ENCODE results near the gene RANBP9. TPM values are rescaled to one million over a fixed set of nuclear protein-coding genes. Genes with fewer than 3 reads are reported as not detected.
A peak's percentile ranks its signal among the peaks of the same experiment; 100 is the strongest.

RANBP9 gene
- total and polyA plus RNA-seq, 2 of the 13 experiments (the other 11 are each of a cell fraction or from before 2014, with no cell fraction given): 26.6 to 30.6 TPM

GRCh38 chr6:13614926-13615791, 96.5 kb downstream of the RANBP9 start, which contains the start of gene NOL7 (continued):
- TF ChIP-seq KLF13 (CRISPR knock-in tag; IDR thresholded peaks at IDR 0.05) (peak; percentile 65), CEBPG (CRISPR knock-in tag; IDR thresholded peaks at IDR 0.05) (peak; percentile 68), ZNF672 (CRISPR knock-in tag; IDR thresholded peaks at IDR 0.05) (peak; percentile 93; the same call in 1 of the 2 replicates), ARHGAP35 (CRISPR knock-in tag; IDR thresholded peaks at IDR 0.05; ENCODE audit: borderline replicate concordance) (peak; percentile 96), ZNF562 (CRISPR knock-in tag; IDR thresholded peaks at IDR 0.05; ENCODE audit: borderline replicate concordance) (0 out of 2 replicates have a peak, but pooled peaks have one; percentile 71), SRSF4 (IDR thresholded peaks at IDR 0.05; ENCODE audit: low read depth, low read length, poor library complexity, severe bottlenecking) (peak; percentile 90), FOXK1 (CRISPR knock-in tag; IDR thresholded peaks at IDR 0.05; ENCODE audit: borderline replicate concordance, low read depth) (peak; percentile 93), STAT6 (CRISPR knock-in tag; IDR thresholded peaks at IDR 0.05; ENCODE audit: borderline replicate concordance) (peak; percentile 86; the same call in 1 of the 2 replicates), SOX6 (IDR thresholded peaks at IDR 0.05) (no peak), SOX6 (CRISPR knock-in tag; IDR thresholded peaks at IDR 0.05) (peak; percentile 93), GZF1 (CRISPR knock-in tag; IDR thresholded peaks at IDR 0.05) (peak; percentile 25; the same call in 1 of the 2 replicates), KDM6A (CRISPR knock-in tag; IDR thresholded peaks at IDR 0.05; ENCODE audit: low read depth) (no peak; the same call in 1 of the 2 replicates), ZNF747 (CRISPR knock-in tag; IDR thresholded peaks at IDR 0.05; ENCODE audit: borderline replicate concordance) (peak; percentile 81), HNRNPUL1 (IDR thresholded peaks at IDR 0.05; ENCODE audit: low read depth, low read length) (peak; percentile 83), SMYD3 (CRISPR knock-in tag; IDR thresholded peaks at IDR 0.05) (peak; percentile 97), KLF11 (CRISPR knock-in tag; IDR thresholded peaks at IDR 0.05) (peak; percentile 78)
- TF ChIP-seq, protein P1, sequence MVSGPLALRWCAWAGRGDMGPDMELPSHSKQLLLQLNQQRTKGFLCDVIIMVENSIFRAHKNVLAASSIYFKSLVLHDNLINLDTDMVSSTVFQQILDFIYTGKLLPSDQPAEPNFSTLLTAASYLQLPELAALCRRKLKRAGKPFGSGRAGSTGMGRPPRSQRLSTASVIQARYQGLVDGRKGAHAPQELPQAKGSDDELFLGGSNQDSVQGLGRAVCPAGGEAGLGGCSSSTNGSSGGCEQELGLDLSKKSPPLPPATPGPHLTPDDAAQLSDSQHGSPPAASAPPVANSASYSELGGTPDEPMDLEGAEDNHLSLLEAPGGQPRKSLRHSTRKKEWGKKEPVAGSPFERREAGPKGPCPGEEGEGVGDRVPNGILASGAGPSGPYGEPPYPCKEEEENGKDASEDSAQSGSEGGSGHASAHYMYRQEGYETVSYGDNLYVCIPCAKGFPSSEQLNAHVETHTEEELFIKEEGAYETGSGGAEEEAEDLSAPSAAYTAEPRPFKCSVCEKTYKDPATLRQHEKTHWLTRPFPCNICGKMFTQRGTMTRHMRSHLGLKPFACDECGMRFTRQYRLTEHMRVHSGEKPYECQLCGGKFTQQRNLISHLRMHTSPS (CRISPR knock-in tag; IDR thresholded peaks at IDR 0.05; ENCODE audit: low read depth): peak; percentile 38; the same call in 1 of the 2 replicates
- TF ChIP-seq, protein P2, sequence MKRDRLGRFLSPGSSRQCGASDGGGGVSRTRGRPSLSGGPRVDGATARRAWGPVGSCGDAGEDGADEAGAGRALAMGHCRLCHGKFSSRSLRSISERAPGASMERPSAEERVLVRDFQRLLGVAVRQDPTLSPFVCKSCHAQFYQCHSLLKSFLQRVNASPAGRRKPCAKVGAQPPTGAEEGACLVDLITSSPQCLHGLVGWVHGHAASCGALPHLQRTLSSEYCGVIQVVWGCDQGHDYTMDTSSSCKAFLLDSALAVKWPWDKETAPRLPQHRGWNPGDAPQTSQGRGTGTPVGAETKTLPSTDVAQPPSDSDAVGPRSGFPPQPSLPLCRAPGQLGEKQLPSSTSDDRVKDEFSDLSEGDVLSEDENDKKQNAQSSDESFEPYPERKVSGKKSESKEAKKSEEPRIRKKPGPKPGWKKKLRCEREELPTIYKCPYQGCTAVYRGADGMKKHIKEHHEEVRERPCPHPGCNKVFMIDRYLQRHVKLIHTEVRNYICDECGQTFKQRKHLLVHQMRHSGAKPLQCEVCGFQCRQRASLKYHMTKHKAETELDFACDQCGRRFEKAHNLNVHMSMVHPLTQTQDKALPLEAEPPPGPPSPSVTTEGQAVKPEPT (CRISPR knock-in tag; IDR thresholded peaks at IDR 0.05; ENCODE audit: low read depth): peak; percentile 46; the same call in 1 of the 2 replicates
- TF ChIP-seq, protein P3, sequence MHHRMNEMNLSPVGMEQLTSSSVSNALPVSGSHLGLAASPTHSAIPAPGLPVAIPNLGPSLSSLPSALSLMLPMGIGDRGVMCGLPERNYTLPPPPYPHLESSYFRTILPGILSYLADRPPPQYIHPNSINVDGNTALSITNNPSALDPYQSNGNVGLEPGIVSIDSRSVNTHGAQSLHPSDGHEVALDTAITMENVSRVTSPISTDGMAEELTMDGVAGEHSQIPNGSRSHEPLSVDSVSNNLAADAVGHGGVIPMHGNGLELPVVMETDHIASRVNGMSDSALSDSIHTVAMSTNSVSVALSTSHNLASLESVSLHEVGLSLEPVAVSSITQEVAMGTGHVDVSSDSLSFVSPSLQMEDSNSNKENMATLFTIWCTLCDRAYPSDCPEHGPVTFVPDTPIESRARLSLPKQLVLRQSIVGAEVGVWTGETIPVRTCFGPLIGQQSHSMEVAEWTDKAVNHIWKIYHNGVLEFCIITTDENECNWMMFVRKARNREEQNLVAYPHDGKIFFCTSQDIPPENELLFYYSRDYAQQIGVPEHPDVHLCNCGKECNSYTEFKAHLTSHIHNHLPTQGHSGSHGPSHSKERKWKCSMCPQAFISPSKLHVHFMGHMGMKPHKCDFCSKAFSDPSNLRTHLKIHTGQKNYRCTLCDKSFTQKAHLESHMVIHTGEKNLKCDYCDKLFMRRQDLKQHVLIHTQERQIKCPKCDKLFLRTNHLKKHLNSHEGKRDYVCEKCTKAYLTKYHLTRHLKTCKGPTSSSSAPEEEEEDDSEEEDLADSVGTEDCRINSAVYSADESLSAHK (CRISPR knock-in tag; IDR thresholded peaks at IDR 0.05; ENCODE audit: borderline replicate concordance): peak; percentile 77; the same call in 1 of the 2 replicates
